Measurements from ENCODE around the gene RAB25.

DNA sequence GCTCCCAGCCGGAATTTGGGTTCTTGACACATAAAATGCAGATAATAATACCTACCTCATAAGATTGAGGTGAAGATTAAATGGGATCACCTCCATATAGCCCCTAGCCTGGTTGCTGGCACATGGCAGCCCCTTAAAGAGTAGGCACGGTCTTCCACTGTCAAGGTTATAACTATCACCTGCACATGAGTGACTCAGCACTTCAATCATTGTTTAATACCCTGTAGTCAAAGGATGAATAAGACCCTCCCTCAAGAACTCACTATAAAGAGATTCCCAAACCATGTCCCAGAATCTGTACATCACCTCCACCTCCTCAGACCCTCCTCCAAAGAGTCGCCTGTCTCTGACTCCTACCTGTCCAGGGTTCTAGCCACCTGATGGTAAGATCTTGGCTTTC is 47.1 kb downstream of the RAB25 start:
- TF ChIP-seq, protein P1, sequence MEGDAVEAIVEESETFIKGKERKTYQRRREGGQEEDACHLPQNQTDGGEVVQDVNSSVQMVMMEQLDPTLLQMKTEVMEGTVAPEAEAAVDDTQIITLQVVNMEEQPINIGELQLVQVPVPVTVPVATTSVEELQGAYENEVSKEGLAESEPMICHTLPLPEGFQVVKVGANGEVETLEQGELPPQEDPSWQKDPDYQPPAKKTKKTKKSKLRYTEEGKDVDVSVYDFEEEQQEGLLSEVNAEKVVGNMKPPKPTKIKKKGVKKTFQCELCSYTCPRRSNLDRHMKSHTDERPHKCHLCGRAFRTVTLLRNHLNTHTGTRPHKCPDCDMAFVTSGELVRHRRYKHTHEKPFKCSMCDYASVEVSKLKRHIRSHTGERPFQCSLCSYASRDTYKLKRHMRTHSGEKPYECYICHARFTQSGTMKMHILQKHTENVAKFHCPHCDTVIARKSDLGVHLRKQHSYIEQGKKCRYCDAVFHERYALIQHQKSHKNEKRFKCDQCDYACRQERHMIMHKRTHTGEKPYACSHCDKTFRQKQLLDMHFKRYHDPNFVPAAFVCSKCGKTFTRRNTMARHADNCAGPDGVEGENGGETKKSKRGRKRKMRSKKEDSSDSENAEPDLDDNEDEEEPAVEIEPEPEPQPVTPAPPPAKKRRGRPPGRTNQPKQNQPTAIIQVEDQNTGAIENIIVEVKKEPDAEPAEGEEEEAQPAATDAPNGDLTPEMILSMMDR (IDR thresholded peaks at IDR 0.05): no peak
- no peak for TF ChIP-seq ZFX (IDR thresholded peaks at IDR 0.05; ENCODE audit: borderline replicate concordance)

All from 22Rv1 (cell line).